ENCODE results near the gene SPATS2.

DNA sequence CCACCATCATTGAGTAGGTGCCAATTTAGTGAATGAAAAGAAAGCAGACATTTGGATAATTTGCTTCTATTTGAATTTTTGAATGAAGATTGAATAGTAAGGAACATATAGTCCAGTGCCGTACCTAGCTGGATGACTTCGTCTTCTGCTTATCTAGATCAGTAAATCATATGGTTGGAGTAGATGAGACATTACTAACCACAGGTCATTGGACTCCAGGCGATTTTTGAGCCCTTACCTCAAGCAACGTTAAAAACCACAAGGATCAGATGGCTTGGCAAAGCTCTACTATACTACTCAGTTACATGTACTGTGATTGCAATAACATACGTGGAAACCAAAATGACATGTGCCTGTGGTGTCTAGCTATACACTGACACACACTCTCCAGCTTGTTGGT lies 1.7 kb upstream of the SPATS2 start:
- no peak for TF ChIP-seq POLR2A (IDR thresholded peaks at IDR 0.05)
- TF ChIP-seq, protein P1, sequence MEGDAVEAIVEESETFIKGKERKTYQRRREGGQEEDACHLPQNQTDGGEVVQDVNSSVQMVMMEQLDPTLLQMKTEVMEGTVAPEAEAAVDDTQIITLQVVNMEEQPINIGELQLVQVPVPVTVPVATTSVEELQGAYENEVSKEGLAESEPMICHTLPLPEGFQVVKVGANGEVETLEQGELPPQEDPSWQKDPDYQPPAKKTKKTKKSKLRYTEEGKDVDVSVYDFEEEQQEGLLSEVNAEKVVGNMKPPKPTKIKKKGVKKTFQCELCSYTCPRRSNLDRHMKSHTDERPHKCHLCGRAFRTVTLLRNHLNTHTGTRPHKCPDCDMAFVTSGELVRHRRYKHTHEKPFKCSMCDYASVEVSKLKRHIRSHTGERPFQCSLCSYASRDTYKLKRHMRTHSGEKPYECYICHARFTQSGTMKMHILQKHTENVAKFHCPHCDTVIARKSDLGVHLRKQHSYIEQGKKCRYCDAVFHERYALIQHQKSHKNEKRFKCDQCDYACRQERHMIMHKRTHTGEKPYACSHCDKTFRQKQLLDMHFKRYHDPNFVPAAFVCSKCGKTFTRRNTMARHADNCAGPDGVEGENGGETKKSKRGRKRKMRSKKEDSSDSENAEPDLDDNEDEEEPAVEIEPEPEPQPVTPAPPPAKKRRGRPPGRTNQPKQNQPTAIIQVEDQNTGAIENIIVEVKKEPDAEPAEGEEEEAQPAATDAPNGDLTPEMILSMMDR (IDR thresholded peaks at IDR 0.05), result no peak

Data from thyroid gland (tissue), 4 donors.